GM23338 (cell line): ENCODE measurements around the gene TXNRD1.

Source experiments
- CTCF ChIP-seq, 2 experiments: fragments of 200-600 bp in 1 of 2; sonication (generic) in 1 of 2; conservative IDR thresholded peaks; 2 replicates each; pipeline versions ENCODE4 v1.5.1 to v1.6.1; 2016 to 2017; ENCODE audit warnings: antibody characterized with exemption in 2 of 2, low read depth in 2 of 2, mild to moderate bottlenecking in 2 of 2, moderate library complexity in 1 of 2
- EZH2 ChIP-seq: fragments of 200-600 bp; sonication (generic); IDR thresholded peaks from one replicate; pipeline ENCODE4 v1.8.0; 2017; ENCODE audit warnings: antibody characterized with exemption, mild to moderate bottlenecking, low read depth; ENCODE audit not compliant: unreplicated experiment
- POLR2AphosphoS5 ChIP-seq: IDR thresholded peaks from 2 replicates; pipeline ENCODE4 v1.6.1; 2016; ENCODE audit warnings: antibody characterized with exemption, low read depth

GRCh38 chr12:104213952-104214351 lies 1.6 kb upstream of the TXNRD1 start:
- no peak for TF ChIP-seq CTCF (conservative IDR thresholded peaks at IDR 0.05; ENCODE audit: low read depth in 2 of 2)
- TF ChIP-seq EZH2 = no peak
- TF ChIP-seq POLR2AphosphoS5 = no peak
